Umbilical cord (tissue), 2 donors: ENCODE measurements around the gene ING3. TPM values are rescaled to one million over a fixed set of nuclear protein-coding genes. Genes with fewer than 3 reads are reported as not detected.

Experiments used
- DNase-seq: peaks from one replicate; pipeline ENCODE4 v3.0.0-alpha.2; 2015; ENCODE audit warnings: low spot score
- total RNA-seq: library from RNA; depleted of rRNA; stranded (reverse); fragments of >200 nt; gene quantifications from one replicate; pipeline ENCODE4 v1.2.3, GENCODE V29; 2014; ENCODE audit warnings: low replicate concordance; ENCODE audit not compliant: insufficient read depth

Gene ING3
- total RNA-seq, 1 donor from 2014 or later = 44.1 TPM

GRCh38 chr7:121026159-121026558 lies 75.6 kb downstream of the ING3 start:
- no peak for DNase-seq

GRCh38 chr7:121026577-121027111 lies 76.1 kb downstream of the ING3 start:
- no peak for DNase-seq

Other genes starting within 250 kb of the ING3 start
- 6.7 TPM for gene TSPAN12, start 92.6 kb upstream of the ING3 start, total RNA-seq
- 64.8 TPM for gene CPED1, start 37.9 kb downstream of the ING3 start, total RNA-seq